HepG2 (cell line): ENCODE results near the gene PDGFRA. TPM values are rescaled to one million over a fixed set of nuclear protein-coding genes. Genes with fewer than 3 reads are reported as not detected.

Source experiments
- ATF5 ChIP-seq: sonication (generic); formaldehyde crosslinking; IDR thresholded peaks from 2 replicates; pipeline ENCODE4 v1.4.0; 2020; ENCODE audit warnings: mild to moderate bottlenecking, low read depth, missing genetic modification reagents
- CCDC6 ChIP-seq: sonication (generic); formaldehyde crosslinking; IDR thresholded peaks from 2 replicates; pipeline ENCODE4 v1.8.1; 2022; ENCODE audit warnings: mild to moderate bottlenecking, missing genetic modification reagents, moderate library complexity
- CREB3 ChIP-seq: sonication (generic); formaldehyde crosslinking; IDR thresholded peaks from 2 replicates; pipeline ENCODE4 v1.5.0; 2020; ENCODE audit warnings: missing genetic modification reagents
- DR1 ChIP-seq: sonication (generic); formaldehyde crosslinking; IDR thresholded peaks from 2 replicates; pipeline ENCODE4 v1.8.0; 2021; ENCODE audit warnings: mild to moderate bottlenecking, missing genetic modification reagents, inconsistent platforms
- GATA4 ChIP-seq: sonication (generic); IDR thresholded peaks from 2 replicates; pipeline ENCODE4 v1.6.1; 2016; ENCODE audit warnings: antibody characterized with exemption, low read depth, borderline replicate concordance
- HOXA5 ChIP-seq: sonication (generic); formaldehyde crosslinking; IDR thresholded peaks from 2 replicates; pipeline ENCODE4 v1.4.0; 2020; ENCODE audit warnings: missing genetic modification reagents
- HOXA9 ChIP-seq: sonication (generic); formaldehyde crosslinking; IDR thresholded peaks from 2 replicates; pipeline ENCODE4 v1.8.1; 2022; ENCODE audit warnings: missing genetic modification reagents, mild to moderate bottlenecking, moderate library complexity, borderline replicate concordance
- RARA ChIP-seq: IDR thresholded peaks from 2 replicates; pipeline ENCODE4 v1.6.1; 2016; ENCODE audit warnings: missing genetic modification reagents, missing compliant biosample characterization
- RFX3 ChIP-seq: IDR thresholded peaks from 2 replicates; pipeline ENCODE4 v1.6.1; 2016; ENCODE audit warnings: missing biosample characterization, missing genetic modification reagents
- RNF2 ChIP-seq: fragments of 450-650 bp; conservative IDR thresholded peaks from 2 replicates; pipeline ENCODE4 v1.6.1; 2016; ENCODE audit warnings: low read depth
- SMAD3 ChIP-seq: sonication (generic); formaldehyde crosslinking; IDR thresholded peaks from 2 replicates; pipeline ENCODE4 v1.4.0; 2020; ENCODE audit warnings: missing genetic modification reagents
- SNAPC2 ChIP-seq: sonication (generic); formaldehyde crosslinking; IDR thresholded peaks from 2 replicates; pipeline ENCODE4 v1.8.1; 2022; ENCODE audit warnings: mild to moderate bottlenecking, missing genetic modification reagents
- U2AF2 ChIP-seq: fragments of 200-400 bp; formaldehyde crosslinking; IDR thresholded peaks from 2 replicates; pipeline ENCODE4 v1.6.1; 2017; ENCODE audit warnings: low read depth, mild to moderate bottlenecking, low read length
- YY1 ChIP-seq: IDR thresholded peaks from 2 replicates; pipeline ENCODE4 v1.6.1; 2011; ENCODE audit warnings: low read length, low read depth, moderate library complexity, mild to moderate bottlenecking; ENCODE audit not compliant: insufficient read depth, insufficient replicate concordance
- ZBTB44 ChIP-seq: sonication (generic); formaldehyde crosslinking; IDR thresholded peaks from 2 replicates; pipeline ENCODE4 v1.4.0; 2020; ENCODE audit warnings: missing genetic modification reagents
- ZFP91 ChIP-seq: sonication (generic); formaldehyde crosslinking; IDR thresholded peaks from 2 replicates; pipeline ENCODE4 v1.9.0; 2022; ENCODE audit warnings: missing genetic modification reagents, mild to moderate bottlenecking, borderline replicate concordance
- ZMYM4 ChIP-seq: sonication (generic); formaldehyde crosslinking; IDR thresholded peaks from 2 replicates; pipeline ENCODE4 v1.8.1; 2023; ENCODE audit warnings: mild to moderate bottlenecking, missing genetic modification reagents
- ZNF333 ChIP-seq: sonication (generic); formaldehyde crosslinking; IDR thresholded peaks from 2 replicates; pipeline ENCODE4 v1.4.0; 2020; ENCODE audit warnings: mild to moderate bottlenecking, missing genetic modification reagents, borderline replicate concordance
- ZNF484 ChIP-seq: sonication (generic); formaldehyde crosslinking; IDR thresholded peaks from 2 replicates; pipeline ENCODE4 v1.5.1; 2020; ENCODE audit warnings: mild to moderate bottlenecking, low read depth, missing genetic modification reagents, borderline replicate concordance
- ZNF546 ChIP-seq: sonication (generic); formaldehyde crosslinking; conservative IDR thresholded peaks from 2 replicates; pipeline ENCODE4 v1.8.1; 2023; ENCODE audit warnings: mild to moderate bottlenecking, missing genetic modification reagents
- ZNF589 ChIP-seq: sonication (generic); formaldehyde crosslinking; conservative IDR thresholded peaks from 2 replicates; pipeline ENCODE4 v1.8.0; 2022; ENCODE audit warnings: mild to moderate bottlenecking, moderate library complexity, missing genetic modification reagents
- ZNF616 ChIP-seq: sonication (generic); formaldehyde crosslinking; IDR thresholded peaks from 2 replicates; pipeline ENCODE4 v1.5.0; 2020; ENCODE audit warnings: low read depth, mild to moderate bottlenecking, missing genetic modification reagents
- ZNF704 ChIP-seq: sonication (generic); formaldehyde crosslinking; IDR thresholded peaks from 2 replicates; pipeline ENCODE4 v1.8.1; 2023; ENCODE audit warnings: mild to moderate bottlenecking, inconsistent platforms, moderate library complexity, missing genetic modification reagents, borderline replicate concordance
- polyA plus RNA-seq, 8 experiments: library from polyadenylated mRNA; depleted of rRNA in 3 of 8; stranded (reverse) in 7 of 8; unstranded in 1 of 8; fragments of >200 nt; fragmentation: Illumina TruSeq in 4 of 8; extraction: Trizol in 4 of 8; gene quantifications; 2 replicates each; pipeline versions ENCODE4 v1.2.1 to v1.2.3, GENCODE V29; 2011 to 2016; ENCODE audit warnings: low read depth in 4 of 8, missing spikeins in 1 of 8, mixed read lengths in 1 of 8; ENCODE audit not compliant: insufficient read depth in 1 of 8
- total RNA-seq, 5 experiments: library from RNA; depleted of rRNA; stranded (reverse); fragments of >200 nt; fragmentation: Illumina TruSeq; extraction: Trizol; gene quantifications; 2 replicates each; pipeline ENCODE4 v1.2.3, GENCODE V29; 2016; ENCODE audit warnings: low read depth in 1 of 5

The PDGFRA gene
- total and polyA plus RNA-seq, 2 of the 13 experiments (the other 11 are each of a cell fraction or from before 2014, with no cell fraction given), result 0.04 TPM; not detected in 1

- TF ChIP-seq ZFP91, result peak; percentile 61; the same call in 1 of the 2 replicates
- no peak for TF ChIP-seq HOXA9 (CRISPR knock-in tag)
- no peak for TF ChIP-seq ZNF484
- TF ChIP-seq ZBTB44, result no peak
- TF ChIP-seq SNAPC2 (CRISPR knock-in tag), result no peak
- peak; percentile 87 for TF ChIP-seq HOXA5 (CRISPR knock-in tag)
- TF ChIP-seq ZNF616 (CRISPR knock-in tag), result no peak
- TF ChIP-seq ZMYM4 (CRISPR knock-in tag), result peak; percentile 47; the same call in 1 of the 2 replicates
- TF ChIP-seq ATF5, result no peak
- no peak for TF ChIP-seq RARA
- TF ChIP-seq YY1, result no peak
- 0 out of 2 replicates have a peak, but pooled peaks have one; percentile 58 for TF ChIP-seq SMAD3 (CRISPR knock-in tag)
- TF ChIP-seq GATA4, result no peak
- 0 out of 2 replicates have a peak, but pooled peaks have one; percentile 22 for TF ChIP-seq RNF2
- TF ChIP-seq DR1 (CRISPR knock-in tag), result no peak
- peak; percentile 46; the same call in 1 of the 2 replicates for TF ChIP-seq CCDC6
- no peak for TF ChIP-seq CREB3
- no peak for TF ChIP-seq U2AF2
- TF ChIP-seq ZNF589 (CRISPR knock-in tag), result no peak
- no peak for TF ChIP-seq ZNF546
- TF ChIP-seq RFX3 (CRISPR knock-in tag), result no peak
- TF ChIP-seq ZNF704, result 0 out of 2 replicates have a peak, but pooled peaks have one; percentile 53
- peak; percentile 61; the same call in 1 of the 2 replicates for TF ChIP-seq ZNF333
These were observed 4.2 kb downstream of the PDGFRA start (continued) for GRCh38 chr4:54233277-54233696.
